Keratinocyte (primary cell): ENCODE data around the gene PIEZO1. TPM values are rescaled to one million over a fixed set of nuclear protein-coding genes. Genes with fewer than 3 reads are reported as not detected.

ENCODE experiments used
- DNase-seq: peaks from one replicate; pipeline ENCODE4 v3.0.0-alpha.2; 2011; ENCODE audit warnings: low read depth, missing footprints, low spot score
- FAIRE-seq: peaks from 2 replicates; lab custom pipeline; 2011; peaks lifted over from hg19 to GRCh38; lab: Jason Lieb, UNC
- H2AFZ ChIP-seq: 2 replicates; pipeline ENCODE4 v1.6.0; 2012; ENCODE audit warnings: low read length, control low read depth, inconsistent platforms; ENCODE audit not compliant: control insufficient read depth
- H3K27ac ChIP-seq: 2 replicates; pipeline ENCODE4 v1.5.1; 2011; ENCODE audit warnings: low read length; ENCODE audit not compliant: control insufficient read depth, insufficient read depth
- H3K27me3 ChIP-seq: 3 replicates; pipeline ENCODE4 v1.6.0; 2011; ENCODE audit warnings: low read length; ENCODE audit not compliant: control insufficient read depth, insufficient read depth; ENCODE audit errors: extremely low read depth
- H3K36me3 ChIP-seq, 2 experiments: 2 replicates in 1 of 2; 3 replicates in 1 of 2; pipeline ENCODE4 v1.5.1; 2011; ENCODE audit warnings: low read length in 2 of 2, mild to moderate bottlenecking in 1 of 2; ENCODE audit not compliant: control insufficient read depth in 2 of 2, insufficient read depth in 2 of 2; ENCODE audit errors: extremely low read depth in 1 of 2
- H3K4me1 ChIP-seq: 3 replicates; pipeline ENCODE4 v1.5.1; 2011; ENCODE audit warnings: low read length; ENCODE audit not compliant: control insufficient read depth, insufficient read depth; ENCODE audit errors: extremely low read depth
- H3K4me2 ChIP-seq: 3 replicates; pipeline ENCODE4 v1.6.0; 2011; ENCODE audit warnings: low read depth, low read length; ENCODE audit not compliant: control insufficient read depth, insufficient read depth; ENCODE audit errors: extremely low read depth
- H3K4me3 ChIP-seq, 3 experiments: fragments of 200-600 bp in 1 of 3; sonication (generic) in 1 of 3; 2 replicates in 2 of 3; 3 replicates in 1 of 3; pipeline ENCODE4 v1.5.1; 2011 to 2016; ENCODE audit warnings: low read length in 3 of 3, mild to moderate bottlenecking in 3 of 3, control low read depth in 2 of 3, inconsistent platforms in 1 of 3, low read depth in 1 of 3, mixed read lengths in 1 of 3, mixed run types in 1 of 3, moderate library complexity in 1 of 3; ENCODE audit not compliant: control insufficient read depth in 2 of 3, insufficient read depth in 2 of 3; ENCODE audit errors: extremely low read depth in 1 of 3
- H3K79me2 ChIP-seq: 2 replicates; pipeline ENCODE4 v1.6.0; 2012; ENCODE audit warnings: low read length; ENCODE audit not compliant: control insufficient read depth, insufficient read depth
- H3K9ac ChIP-seq: 3 replicates; pipeline ENCODE4 v1.6.0; 2011; ENCODE audit warnings: low read length; ENCODE audit not compliant: control insufficient read depth, insufficient read depth; ENCODE audit errors: extremely low read depth
- H3K9me1 ChIP-seq: 3 replicates; pipeline ENCODE4 v1.6.0; 2011; ENCODE audit warnings: low read length; ENCODE audit not compliant: control insufficient read depth, insufficient read depth; ENCODE audit errors: extremely low read depth
- H3K9me3 ChIP-seq: 2 replicates; pipeline ENCODE4 v1.5.1; 2012; ENCODE audit warnings: low read depth, low read length; ENCODE audit not compliant: control insufficient read depth
- H4K20me1 ChIP-seq: 3 replicates; pipeline ENCODE4 v1.6.0; 2011; ENCODE audit warnings: low read length; ENCODE audit not compliant: control insufficient read depth, insufficient read depth; ENCODE audit errors: extremely low read depth
- CTCF ChIP-seq, 3 experiments: IDR thresholded peaks in 1 of 3; conservative IDR thresholded peaks in 1 of 3; optimal IDR thresholded peaks in 1 of 3; 2 replicates in 2 of 3; 3 replicates in 1 of 3; pipeline versions ENCODE3 to v1.5.1; 2011; ENCODE audit warnings: low read length in 3 of 3, mild to moderate bottlenecking in 3 of 3, moderate library complexity in 2 of 3, control low read depth in 1 of 3, inconsistent platforms in 1 of 3; ENCODE audit not compliant: insufficient read depth in 2 of 3; ENCODE audit errors: extremely low read depth in 1 of 3
- EZH2 ChIP-seq: IDR thresholded peaks from one replicate; pipeline ENCODE4 v1.6.1; 2012; ENCODE audit warnings: inconsistent platforms, mild to moderate bottlenecking, low read length, moderate library complexity
- dilution Hi-C: fragments of 300-500 bp; cut with MboI; formaldehyde crosslinking; loops from one replicate; pipeline ENCODE4 v1.7.0; 2020; ENCODE audit warnings: low sequenced_read_pairs; ENCODE audit not compliant: extremely low pct_ligation_motif_present
- polyA plus RNA-seq, 5 experiments: library from polyadenylated mRNA; depleted of rRNA in 3 of 5; stranded (reverse) in 3 of 5; stranded (forward) in 1 of 5; unstranded in 1 of 5; fragments of >200 nt; gene quantifications; 1 replicate in 1 of 5; 2 replicates in 3 of 5; 3 replicates in 1 of 5; pipeline versions ENCODE4 v1.2.1 to v1.2.3, GENCODE V29; 2011 to 2012; ENCODE audit warnings: missing spikeins in 2 of 5, low read depth in 1 of 5, low replicate concordance in 1 of 5

Gene PIEZO1
- polyA plus RNA-seq, 1 donor (not counting 4 experiments of a cell fraction or from before 2014, with no cell fraction given) = 62.8 TPM

GRCh38 chr16:88777471-88778270 is 7.3 kb downstream of the PIEZO1 start:
- H3K79me2 ChIP-seq = peaks cover 98% of the 10 kb centered on the region
- no peaks in the 10 kb centered on the region for H3K27me3 ChIP-seq
- no peak overlapping the region for H3K4me3 ChIP-seq
- H4K20me1 ChIP-seq = peaks cover 56% of the 10 kb centered on the region
- dilution Hi-C loops = no loop called here
- no peak overlapping the region for H3K27ac ChIP-seq
- FAIRE-seq (no peak), DNase-seq (no peak)
- no peak overlapping the region for H3K4me2 ChIP-seq
- TF ChIP-seq CTCF (optimal IDR thresholded peaks at IDR 0.05 in 1 of 3, IDR thresholded peaks at IDR 0.05 in 1 of 3, conservative IDR thresholded peaks at IDR 0.05 in 1 of 3; ENCODE audit: extremely low read depth in 1 of 3, insufficient read depth in 2 of 3, low read length in 3 of 3) (no peak), EZH2 (no peak)
- H3K4me1 ChIP-seq = peaks cover 24% of the 10 kb centered on the region
- no peaks in the 10 kb centered on the region for H3K9me3 ChIP-seq
- H3K9ac ChIP-seq = no peak overlapping the region
- H3K36me3 ChIP-seq = peaks cover 14 to 20% of the 10 kb centered on the region in 2 experiments
- H2AFZ ChIP-seq = no peak overlapping the region
- H3K9me1 ChIP-seq = no peaks in the 10 kb centered on the region

GRCh38 chr16:88775825-88776224 is 9.2 kb downstream of the PIEZO1 start:
- dilution Hi-C loops = no loop called here
- Histone ChIP-seq H3K4me3 (no peak overlapping the region), H3K27me3 (no peaks in the 10 kb centered on the region), H3K79me2 (peaks cover 97% of the 10 kb centered on the region), H3K36me3 (peaks cover 18 to 20% of the 10 kb centered on the region in 2 experiments), H4K20me1 (peaks cover 52% of the 10 kb centered on the region), H3K27ac (no peak overlapping the region), H3K9me1 (no peaks in the 10 kb centered on the region), H2AFZ (no peak overlapping the region), H3K4me1 (peaks cover 14% of the 10 kb centered on the region), H3K9me3 (no peaks in the 10 kb centered on the region), H3K9ac (no peak overlapping the region), H3K4me2 (no peak overlapping the region)
- no peak for DNase-seq
- no peak for FAIRE-seq
- TF ChIP-seq CTCF (optimal IDR thresholded peaks at IDR 0.05 in 1 of 3, IDR thresholded peaks at IDR 0.05 in 1 of 3, conservative IDR thresholded peaks at IDR 0.05 in 1 of 3; ENCODE audit: extremely low read depth in 1 of 3, insufficient read depth in 2 of 3, low read length in 3 of 3) (no peak), EZH2 (no peak)
